NCI-H2227 treated with DMSO at 0.1 percent for 48 hours (cell line): ENCODE data around the gene GYPA.
"Not testable (repeated sequence)": the region's sequence is repeated elsewhere in the genome, so short reads cannot be mapped to it uniquely, and the experiment has no call there.

Experiments
- DNase-seq: peaks from one replicate; lab custom pipeline; 2025; lab: John Stamatoyannopoulos, UW

The GYPA gene

GRCh38 chr4:144140594-144141295, at the start of gene GYPA:
GYPA (minus strand) TSS chr4:144140718; CDS start chr4:144140635, 83 bp downstream.
- not testable (repeated sequence) for DNase-seq

DNA sequence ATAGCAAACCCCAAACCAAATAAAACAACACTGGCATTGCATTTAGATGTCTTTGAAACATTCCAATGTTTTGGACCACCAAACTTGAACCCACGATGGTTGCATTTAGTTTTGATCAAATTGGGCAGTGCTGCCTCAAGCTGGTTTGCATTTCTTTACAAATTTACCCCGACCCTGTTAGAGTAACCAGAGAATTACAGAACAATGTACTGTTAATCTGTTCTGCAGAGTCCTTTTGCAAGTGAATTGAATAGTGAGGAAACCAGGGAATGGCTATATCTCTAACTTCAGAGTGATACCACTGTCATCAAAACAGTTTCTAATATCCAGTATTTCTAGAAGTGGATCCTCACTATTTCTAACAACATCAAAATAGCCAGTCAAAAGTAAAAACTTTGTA, 49.5 kb upstream of the GYPA start:
- DNase-seq: no peak

DNA sequence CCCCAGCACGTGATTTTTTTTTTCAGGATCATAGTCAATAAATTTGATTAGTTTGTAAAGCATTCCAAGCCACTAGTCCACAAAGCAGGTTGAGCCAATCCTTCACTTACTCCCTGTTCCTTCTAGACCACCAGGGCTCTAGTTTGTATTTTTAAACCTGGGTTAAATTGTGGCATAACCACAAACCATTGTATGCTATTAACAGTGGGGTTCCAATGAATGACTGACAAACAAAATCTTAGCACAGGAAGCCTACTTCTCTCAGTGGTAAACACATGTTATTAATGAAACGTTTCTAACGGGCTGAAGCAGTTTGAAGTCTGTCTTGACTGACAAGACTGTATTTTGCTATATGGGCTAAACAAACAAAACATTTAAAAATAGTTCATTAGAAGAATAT, 48.6 kb upstream of the GYPA start:
- DNase-seq: no peak

GRCh38 chr4:144185086-144185485, 44.6 kb upstream of the GYPA start:
- no peak for DNase-seq

- no peak for DNase-seq
Measured at GRCh38 chr4:144183165-144183564, 42.6 kb upstream of the GYPA start.

DNA sequence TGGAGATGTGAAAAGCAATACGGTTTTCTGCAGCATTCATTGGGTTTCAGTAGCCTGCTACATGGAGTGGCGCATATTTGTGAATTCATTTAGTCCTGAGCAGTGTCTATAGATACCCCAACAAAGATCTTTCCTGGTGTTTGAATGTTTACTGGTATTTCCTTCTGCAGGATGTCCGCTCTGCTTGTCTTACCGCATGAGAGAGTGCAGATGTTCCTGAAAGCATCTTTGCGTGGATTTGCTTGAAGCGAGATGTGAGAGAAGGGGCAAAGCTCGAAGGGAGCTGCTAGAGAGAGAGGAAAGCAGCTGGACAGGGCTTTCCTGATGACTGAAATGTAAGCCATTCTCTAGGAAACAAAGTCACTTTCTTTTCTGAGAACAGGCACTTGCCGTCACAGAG, 40.9 kb upstream of the GYPA start:
- DNase-seq: no peak

GRCh38 chr4:144179152-144179739, 38.7 kb upstream of the GYPA start:
- no peak for DNase-seq

DNA sequence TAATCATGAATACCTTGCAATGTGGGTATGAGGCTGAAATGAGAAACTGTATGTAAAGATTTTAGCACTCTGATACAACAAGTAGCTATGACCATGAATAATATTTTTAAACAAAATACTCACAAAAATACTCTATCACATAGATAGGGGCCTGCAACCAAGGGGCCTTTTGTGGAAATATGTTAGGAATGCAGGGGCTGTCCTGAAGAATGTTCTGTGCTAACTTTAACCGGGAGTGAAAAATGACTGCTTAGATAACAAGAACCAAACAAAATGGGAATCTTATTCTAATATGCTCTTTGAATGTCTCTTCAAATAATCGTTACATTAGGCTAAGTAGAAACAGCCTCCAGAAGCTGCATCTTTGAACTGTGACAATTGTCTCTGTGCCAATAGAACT, 37.9 kb upstream of the GYPA start:
- no peak for DNase-seq

- DNase-seq: no peak
Measured at GRCh38 chr4:144176476-144176875, 36.0 kb upstream of the GYPA start.

GRCh38 chr4:144174401-144175067, 34.0 kb upstream of the GYPA start:
- DNase-seq: no peak

- DNase-seq: no peak
Measured at GRCh38 chr4:144171697-144172096, 31.2 kb upstream of the GYPA start.

DNA sequence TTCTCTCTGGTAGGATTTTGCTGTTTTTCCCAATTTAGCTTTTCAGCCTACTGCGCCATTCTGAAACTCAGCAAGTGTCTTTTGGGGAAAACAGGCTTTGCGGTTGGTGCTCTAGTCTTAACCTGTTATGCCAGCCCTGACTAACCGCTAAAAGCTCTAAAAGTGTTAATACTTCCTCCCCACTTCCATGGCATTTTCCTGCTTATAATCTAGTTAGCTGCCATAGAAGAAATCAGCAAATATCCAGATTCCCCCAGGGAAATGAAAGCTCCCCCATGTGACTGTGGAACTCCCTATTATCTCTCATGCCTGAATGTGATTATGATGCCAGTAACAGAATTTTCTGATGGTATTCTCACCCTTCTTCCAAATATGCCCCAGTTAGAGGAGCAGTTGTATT, 28.7 kb upstream of the GYPA start:
- DNase-seq: no peak

DNA sequence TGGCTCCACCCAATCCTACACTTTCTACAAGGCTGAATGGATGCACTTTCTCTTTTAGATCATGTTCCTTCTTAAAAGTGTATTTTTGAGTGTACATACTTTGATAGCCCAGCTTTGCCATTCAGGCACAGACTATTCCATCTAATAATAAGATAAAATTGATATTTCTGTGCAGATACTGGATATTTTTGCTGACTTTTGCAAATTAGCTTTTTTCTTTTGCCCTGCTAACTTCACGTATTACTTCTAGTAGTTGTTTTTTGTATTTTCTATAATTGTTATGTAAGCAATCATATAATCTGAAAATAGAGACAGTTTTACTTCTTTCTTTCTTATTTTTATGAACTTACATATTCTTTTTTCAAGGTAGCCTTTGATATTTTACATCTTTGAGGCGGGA, 13.5 kb upstream of the GYPA start:
- no peak for DNase-seq

GRCh38 chr4:144142690-144143326, 2.3 kb upstream of the GYPA start:
- DNase-seq: not testable (repeated sequence)

DNA sequence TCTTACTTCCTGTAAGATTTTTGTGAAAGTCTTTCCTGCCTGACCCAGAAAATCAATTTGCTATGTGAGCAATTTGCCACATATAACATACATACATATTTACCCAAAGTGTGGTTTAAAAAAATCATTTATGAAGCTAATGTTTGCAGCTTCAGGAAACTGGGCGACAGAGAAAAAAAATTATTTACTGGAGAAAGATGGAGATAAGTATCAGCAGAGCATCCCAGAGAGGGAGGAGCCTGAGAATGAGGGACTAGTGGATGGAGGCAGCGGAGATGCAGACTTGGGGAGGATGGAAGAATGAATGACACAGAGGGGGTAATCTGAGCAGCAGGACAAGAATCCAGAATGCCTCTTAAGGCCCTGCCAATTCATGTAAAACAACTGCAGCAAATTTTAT, 975 bp upstream of the GYPA start:
- no peak for DNase-seq

GRCh38 chr4:144139991-144140390, 527 bp downstream of the GYPA start:
- DNase-seq: not testable (repeated sequence)

DNA sequence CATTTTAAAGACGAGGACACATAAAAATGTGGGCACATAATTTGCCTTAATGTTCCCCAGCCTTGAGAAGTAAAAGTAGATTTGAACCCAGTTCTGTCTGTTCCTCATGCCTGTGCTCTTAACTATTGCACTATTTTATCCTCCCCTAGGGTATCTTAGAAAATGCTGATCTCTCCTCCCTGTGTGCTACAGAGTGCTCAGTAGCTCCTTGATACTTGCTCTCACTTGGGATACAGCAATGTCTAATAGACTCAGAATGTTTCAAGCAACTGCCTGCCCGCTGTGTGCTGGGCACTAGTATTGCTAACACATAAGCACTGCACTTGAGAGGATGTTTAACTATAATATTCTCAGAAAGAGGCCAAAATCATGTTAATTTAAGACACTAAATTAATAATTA, 971 bp downstream of the GYPA start:
- not testable (repeated sequence) for DNase-seq

DNA sequence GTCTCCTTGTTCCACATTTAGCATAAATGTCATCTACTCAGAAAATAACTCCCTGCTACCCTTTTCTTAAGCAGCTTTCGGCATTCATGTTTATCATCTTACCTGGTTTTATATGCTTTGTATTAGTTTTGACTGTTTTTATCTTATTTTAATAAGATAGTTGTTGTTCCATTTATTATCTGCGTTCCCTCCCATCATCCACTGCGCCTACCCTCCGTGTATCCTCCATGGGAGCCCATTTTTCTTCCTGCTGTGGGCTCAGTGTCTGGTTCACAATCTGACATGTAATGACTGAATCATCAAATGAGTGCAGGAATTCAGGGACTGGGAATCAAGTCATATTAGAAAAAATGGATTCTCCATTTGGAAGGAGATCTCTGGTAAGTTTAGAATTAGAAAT, 2.3 kb downstream of the GYPA start:
- DNase-seq: not testable (repeated sequence)

GRCh38 chr4:144137137-144137931, 3.2 kb downstream of the GYPA start:
- not testable (repeated sequence) for DNase-seq

GRCh38 chr4:144136189-144136588, 4.3 kb downstream of the GYPA start:
- not testable (repeated sequence) for DNase-seq

- not testable (repeated sequence) for DNase-seq
Measured at GRCh38 chr4:144130167-144130566, 10.4 kb downstream of the GYPA start.

- DNase-seq: not testable (repeated sequence)
Measured at GRCh38 chr4:144129336-144129875, 11.1 kb downstream of the GYPA start.
